ENCODE data around the gene SLC1A7.
"Not testable (repeated sequence)": the region's sequence is repeated elsewhere in the genome, so short reads cannot be mapped to it uniquely, and the experiment has no call there.

The SLC1A7 gene
- 0 to 1.6 reads per million in 2 donors for total RNA-seq

GRCh38 chr1:53142226-53142853, at the start of gene SLC1A7:
Gene SLC1A7, minus strand, starts transcription at chr1:53142638. Its CDS starts 189 bp downstream, at chr1:53142449.
- DNase-seq = no peak

- no peak for DNase-seq
Measured at GRCh38 chr1:53190210-53190611, 47.8 kb upstream of the SLC1A7 start.

- DNase-seq = no peak
Measured at GRCh38 chr1:53189061-53189460, 46.6 kb upstream of the SLC1A7 start.

- DNase-seq = no peak
Measured at GRCh38 chr1:53188099-53188498, 45.7 kb upstream of the SLC1A7 start.

GRCh38 chr1:53187401-53187800, 45.0 kb upstream of the SLC1A7 start:
- DNase-seq = no peak

- DNase-seq = no peak
Measured at GRCh38 chr1:53186533-53186932, 44.1 kb upstream of the SLC1A7 start.

- DNase-seq = not testable (repeated sequence)
Measured at GRCh38 chr1:53185955-53186297, 43.5 kb upstream of the SLC1A7 start.

- no peak for DNase-seq
Measured at GRCh38 chr1:53183095-53183990, 40.9 kb upstream of the SLC1A7 start.

- DNase-seq = no peak
Measured at GRCh38 chr1:53182716-53183094, 40.3 kb upstream of the SLC1A7 start.

- DNase-seq = no peak
Measured at GRCh38 chr1:53182111-53182593, 39.7 kb upstream of the SLC1A7 start.

- no peak for DNase-seq
Measured at GRCh38 chr1:53180951-53181350, 38.5 kb upstream of the SLC1A7 start.

- no peak for DNase-seq
Measured at GRCh38 chr1:53180226-53180625, 37.8 kb upstream of the SLC1A7 start.

GRCh38 chr1:53176452-53177208, 34.2 kb upstream of the SLC1A7 start:
- DNase-seq = no peak

GRCh38 chr1:53174971-53175913, 32.8 kb upstream of the SLC1A7 start:
- DNase-seq = no peak

GRCh38 chr1:53172426-53173128, 30.1 kb upstream of the SLC1A7 start:
- DNase-seq = no peak

- no peak for DNase-seq
Measured at GRCh38 chr1:53166912-53167311, 24.5 kb upstream of the SLC1A7 start.

- no peak for DNase-seq
Measured at GRCh38 chr1:53166366-53166765, 23.9 kb upstream of the SLC1A7 start.

- DNase-seq = no peak
Measured at GRCh38 chr1:53165408-53165961, 23.0 kb upstream of the SLC1A7 start.

GRCh38 chr1:53163291-53163768, 20.9 kb upstream of the SLC1A7 start:
- DNase-seq = no peak

- DNase-seq = no peak
Measured at GRCh38 chr1:53162621-53163020, 20.2 kb upstream of the SLC1A7 start.

- no peak for DNase-seq
Measured at GRCh38 chr1:53160924-53161378, 18.5 kb upstream of the SLC1A7 start.

Data from activated gamma-delta T cell (primary cell).